IPS-11a (cell line): ENCODE measurements around the gene TMEM131.
"Not testable (repeated sequence)": the region's sequence is repeated elsewhere in the genome, so short reads cannot be mapped to it uniquely, and the experiment has no call there.

Experiments used
- H3K4me3 ChIP-seq: one replicate; pipeline ENCODE4 v1.5.1; 2013; ENCODE audit warnings: low read depth, low read length, control low read depth

The TMEM131 gene

GRCh38 chr2:97918818-97919217 lies 76.9 kb downstream of the TMEM131 start:
- no peak overlapping the region for H3K4me3 ChIP-seq

- H3K4me3 ChIP-seq = not testable (repeated sequence)
Observed at GRCh38 chr2:97917668-97918067, 78.1 kb downstream of the TMEM131 start.

- no peak overlapping the region for H3K4me3 ChIP-seq
Observed at GRCh38 chr2:97914691-97915213, 81.0 kb downstream of the TMEM131 start.

- no peak overlapping the region for H3K4me3 ChIP-seq
Observed at GRCh38 chr2:97913846-97914245, 81.9 kb downstream of the TMEM131 start.

DNA sequence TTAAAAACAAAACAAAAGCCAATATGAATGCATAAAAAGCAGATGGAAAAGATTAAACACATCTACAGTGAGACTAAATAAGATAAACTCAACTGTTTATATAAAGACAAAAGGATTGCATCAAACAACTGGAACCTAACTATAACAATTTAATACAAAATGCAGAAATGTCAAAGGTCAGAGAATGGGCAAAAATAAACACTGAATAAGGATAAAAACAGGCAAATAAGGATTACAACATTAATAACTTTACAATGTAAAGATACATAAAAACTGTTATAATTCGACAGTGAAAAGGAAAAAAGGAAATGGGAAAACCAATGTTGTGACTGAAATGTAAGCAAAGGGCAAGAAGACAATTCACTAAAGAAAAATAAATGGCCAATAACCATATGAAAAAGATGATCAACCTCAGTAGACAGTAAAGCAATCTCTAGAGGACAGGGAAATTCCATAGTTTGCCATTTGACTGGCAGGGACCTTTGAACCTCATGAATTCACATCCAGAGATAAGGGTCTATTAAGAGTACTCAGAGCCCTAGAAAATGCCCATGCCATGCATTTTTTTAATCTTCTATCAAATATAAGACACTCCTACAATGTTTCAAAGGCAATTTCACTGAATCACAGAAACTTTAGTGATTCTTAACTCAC lies 83.7 kb downstream of the TMEM131 start:
- H3K4me3 ChIP-seq = no peak overlapping the region

DNA sequence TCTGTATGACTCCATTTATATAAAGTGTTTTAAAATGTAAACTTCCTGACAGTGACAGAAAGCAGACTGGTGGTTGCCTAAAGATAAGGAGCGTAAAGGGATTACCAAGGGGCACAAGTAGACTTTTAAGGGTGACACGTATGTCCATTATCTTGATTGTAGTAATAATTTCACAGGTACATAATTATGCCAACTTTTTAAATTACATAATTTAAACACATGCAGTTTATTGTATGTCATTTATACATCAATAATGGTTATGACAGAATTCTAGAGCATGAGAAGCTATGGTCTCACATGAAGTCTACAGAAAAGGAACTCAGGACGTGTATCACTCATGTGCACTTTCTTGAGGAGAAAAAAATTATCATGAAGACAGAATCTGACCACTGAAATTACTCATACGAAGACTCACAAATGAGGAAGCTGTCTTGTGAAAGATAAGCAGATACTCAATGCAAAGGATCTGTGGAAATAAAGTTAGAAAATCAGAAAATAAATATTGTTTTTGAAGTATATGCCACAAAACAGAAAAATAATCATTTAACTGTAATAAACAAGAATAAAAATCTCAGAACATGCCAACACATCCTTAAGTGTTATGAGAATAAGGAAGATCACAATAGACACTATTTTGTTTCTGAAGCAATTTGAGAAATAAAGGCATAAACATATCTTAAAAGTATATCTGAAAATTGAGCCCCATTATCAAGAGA lies 84.4 kb downstream of the TMEM131 start:
- no peak overlapping the region for H3K4me3 ChIP-seq

- H3K4me3 ChIP-seq = no peak overlapping the region
Observed at GRCh38 chr2:97910403-97911205, 85.1 kb downstream of the TMEM131 start.

DNA sequence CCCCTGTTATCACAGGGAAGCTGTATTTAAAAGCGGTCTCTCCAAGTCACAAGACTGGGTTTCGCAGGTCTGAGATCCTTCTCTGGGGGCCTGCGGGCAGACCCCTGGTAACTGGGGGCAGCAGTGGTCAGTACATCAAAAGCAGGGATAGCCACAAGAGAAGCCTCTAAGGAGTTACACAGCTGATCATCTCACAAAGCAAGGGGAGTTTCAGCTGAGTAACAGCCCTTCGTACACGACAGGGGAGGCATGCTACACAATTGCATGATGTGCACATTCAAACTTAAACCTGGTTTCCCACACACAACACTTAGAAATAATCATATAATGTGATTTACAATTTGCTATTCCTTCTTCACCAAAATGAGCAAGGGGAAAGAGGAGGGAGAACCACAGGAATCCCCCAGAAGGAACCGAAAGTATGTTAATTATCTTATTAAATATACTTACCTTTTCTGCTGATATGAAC lies 87.5 kb downstream of the TMEM131 start:
- H3K4me3 ChIP-seq = no peak overlapping the region

- H3K4me3 ChIP-seq = no peak overlapping the region
Observed at GRCh38 chr2:97907369-97908100, 88.2 kb downstream of the TMEM131 start.

GRCh38 chr2:97906307-97906706 lies 89.4 kb downstream of the TMEM131 start:
- H3K4me3 ChIP-seq = no peak overlapping the region

DNA sequence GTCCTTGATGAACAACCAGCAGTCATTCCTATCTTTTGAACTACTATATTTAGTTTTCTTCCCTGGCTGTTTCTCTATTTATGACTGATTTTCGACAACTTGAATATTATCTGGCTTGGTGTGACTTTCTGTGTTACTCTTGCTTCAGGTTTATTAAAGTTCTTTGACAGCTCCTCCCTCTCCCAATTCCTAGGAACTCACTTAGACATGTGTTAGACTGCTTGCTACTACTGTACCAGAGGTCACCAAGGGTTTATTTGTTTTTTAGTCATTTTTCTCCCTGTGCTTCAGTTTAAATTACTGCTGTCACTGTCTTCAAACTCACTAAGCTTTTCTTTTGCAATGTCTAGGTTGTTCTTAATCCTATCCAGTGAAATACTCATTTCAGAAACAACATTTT lies 90.5 kb downstream of the TMEM131 start:
- no peak overlapping the region for H3K4me3 ChIP-seq

DNA sequence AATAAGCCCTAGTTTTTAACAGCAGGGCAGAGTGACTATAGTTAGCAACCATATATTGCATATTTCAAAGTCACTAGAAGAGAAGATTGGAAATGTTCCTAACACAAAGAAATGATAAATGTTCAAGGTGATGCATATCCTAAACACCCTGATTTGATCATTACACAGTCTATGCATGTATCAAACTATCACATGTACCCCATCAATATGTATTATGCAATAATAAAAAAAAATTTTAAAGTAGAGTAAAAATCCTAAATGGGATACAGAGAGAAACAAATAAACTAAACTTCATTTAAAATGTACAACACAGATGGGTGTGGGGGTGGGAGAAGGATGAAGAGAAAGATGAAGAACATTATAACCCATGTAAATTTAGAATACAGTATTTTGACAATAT lies 93.9 kb downstream of the TMEM131 start:
- H3K4me3 ChIP-seq = no peak overlapping the region

DNA sequence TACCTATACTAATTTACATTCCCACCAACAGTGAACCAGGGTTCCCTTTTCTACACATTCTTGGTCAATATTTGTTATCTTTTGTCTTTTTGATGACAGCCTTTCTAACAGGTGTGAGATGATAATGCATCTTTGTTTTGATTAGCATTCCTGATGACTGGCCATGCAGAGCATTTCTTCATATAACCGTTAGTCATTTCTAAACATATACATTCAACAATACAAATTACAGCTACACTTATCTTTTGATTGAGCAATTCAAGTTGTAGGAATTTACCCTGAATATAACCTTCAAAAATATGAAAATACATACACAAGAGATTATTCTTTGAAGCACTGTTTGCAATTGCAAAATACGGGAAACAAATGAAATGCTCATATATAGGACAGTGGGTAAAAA lies 94.9 kb downstream of the TMEM131 start:
- H3K4me3 ChIP-seq = no peak overlapping the region

DNA sequence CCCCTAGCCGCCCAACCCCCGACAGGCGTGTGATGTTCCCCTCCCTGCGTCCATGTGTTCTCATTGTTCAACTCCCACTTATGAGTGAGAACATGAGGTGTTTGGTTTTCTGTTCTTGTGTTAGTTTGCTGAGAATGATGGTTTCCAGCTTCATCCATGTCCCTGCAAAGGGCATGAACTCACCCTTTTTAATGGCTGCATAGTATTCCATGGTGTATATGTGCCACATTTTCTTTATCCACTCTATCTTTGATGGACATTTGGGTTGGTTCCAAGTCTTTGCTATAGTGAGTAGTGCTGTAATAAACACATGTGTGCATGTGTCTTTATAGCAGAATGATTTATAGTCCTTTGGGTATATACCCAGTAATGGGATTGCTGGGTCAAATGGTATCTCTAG lies 102.7 kb downstream of the TMEM131 start:
- not testable (repeated sequence) for H3K4me3 ChIP-seq

DNA sequence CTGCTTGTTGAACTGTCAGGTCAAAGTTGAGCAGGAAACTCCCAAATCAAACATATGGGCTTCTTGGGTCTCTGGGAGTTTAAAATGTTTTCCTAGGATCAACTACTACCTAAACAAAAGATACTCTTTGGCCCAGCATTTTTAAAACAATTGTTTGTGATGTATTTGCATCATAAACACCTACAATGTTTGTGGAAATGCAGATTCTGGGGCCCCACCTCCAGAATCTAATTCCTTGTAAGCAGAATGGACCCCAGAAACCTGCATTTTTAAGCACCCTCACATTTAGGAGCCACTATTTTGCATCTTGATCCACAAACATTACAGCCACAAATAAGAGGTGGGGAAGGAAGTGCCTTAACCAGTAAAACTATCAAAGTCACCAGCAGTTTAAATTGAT lies 104.1 kb downstream of the TMEM131 start:
- no peak overlapping the region for H3K4me3 ChIP-seq

DNA sequence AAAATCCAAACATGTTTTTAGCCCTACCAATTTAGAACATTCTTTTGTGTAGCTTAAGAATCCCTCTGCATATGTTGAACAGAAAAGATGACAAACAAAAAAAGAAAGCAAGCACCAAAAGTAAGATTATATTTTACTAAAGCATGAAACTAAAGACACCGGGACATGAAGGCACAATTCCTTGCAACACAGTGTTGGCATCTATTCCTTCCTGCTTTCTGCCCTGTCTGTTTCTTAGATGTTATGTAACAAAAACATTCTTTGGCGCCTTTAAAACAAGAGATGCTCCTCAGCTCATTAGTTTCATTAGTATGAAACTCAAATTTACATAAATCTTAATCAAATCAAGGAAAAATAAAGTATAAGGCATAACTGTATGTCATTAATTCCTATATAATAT lies 106.6 kb downstream of the TMEM131 start:
- H3K4me3 ChIP-seq = no peak overlapping the region

DNA sequence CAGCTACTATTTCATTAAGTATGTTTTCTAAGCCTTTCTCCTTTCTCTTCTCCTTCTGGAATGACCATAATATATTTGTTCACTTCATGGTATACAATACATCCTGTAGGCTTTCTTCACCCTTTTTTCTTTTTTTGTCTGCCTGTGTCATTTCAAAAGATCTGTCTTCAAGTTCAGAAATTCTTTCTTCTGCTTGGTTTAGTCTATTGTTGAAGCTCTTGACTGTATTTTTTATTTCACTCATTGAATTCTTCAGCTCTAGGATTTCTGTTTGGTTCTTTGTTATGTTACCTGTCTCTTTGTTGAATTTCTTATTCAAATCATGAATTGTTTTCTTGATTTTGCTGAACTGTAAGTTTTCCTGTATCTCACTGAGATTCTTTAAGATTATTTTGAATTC lies 109.9 kb downstream of the TMEM131 start:
- H3K4me3 ChIP-seq = no peak overlapping the region

GRCh38 chr2:97880334-97880733 lies 115.4 kb downstream of the TMEM131 start:
- H3K4me3 ChIP-seq = no peak overlapping the region

DNA sequence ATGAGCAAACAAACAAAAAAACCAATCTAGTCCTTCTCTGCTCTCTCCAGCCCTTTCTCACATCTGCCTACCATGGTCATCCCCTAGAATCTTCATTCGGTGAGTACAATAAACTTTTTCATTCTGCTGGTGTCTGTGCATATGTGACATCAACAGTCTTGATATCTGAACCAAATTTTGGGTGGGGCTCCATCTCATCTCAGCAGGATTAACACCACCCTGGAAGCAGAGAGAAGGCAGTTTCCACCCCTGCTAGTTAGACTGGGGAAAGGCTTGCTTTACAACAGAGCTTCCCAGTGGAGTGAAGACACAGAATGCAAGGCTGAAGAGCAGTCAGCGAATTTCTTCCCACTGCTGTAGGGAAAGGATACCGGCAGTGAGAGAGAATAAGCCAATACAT lies 116.9 kb downstream of the TMEM131 start:
- H3K4me3 ChIP-seq = no peak overlapping the region

DNA sequence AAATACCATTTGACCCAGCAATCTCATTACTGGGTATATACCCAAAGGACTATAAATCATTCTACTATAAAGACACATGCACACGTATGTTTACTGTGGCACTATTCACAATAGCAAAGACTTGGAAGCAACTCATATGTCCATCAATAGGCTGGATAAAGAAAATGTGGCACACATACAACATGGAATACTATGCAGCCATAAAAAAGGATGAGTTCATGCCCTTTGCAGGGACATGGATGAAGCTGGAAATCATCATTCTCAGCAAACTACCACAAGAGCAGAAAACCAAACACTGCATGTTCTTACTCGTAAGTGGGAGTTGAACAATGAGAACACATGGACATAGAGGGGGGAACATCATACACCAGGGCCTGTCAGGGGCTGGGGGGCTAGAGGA lies 117.4 kb downstream of the TMEM131 start:
- H3K4me3 ChIP-seq = not testable (repeated sequence)
